Measurements from ENCODE around the gene MYT1.

- TF ChIP-seq HDAC6 (IDR thresholded peaks at IDR 0.05; ENCODE audit: low read depth, low read length) (no peak), MXI1 (IDR thresholded peaks at IDR 0.05; ENCODE audit: borderline replicate concordance, low read depth, low read length) (no peak), SPEN (CRISPR knock-in tag; IDR thresholded peaks at IDR 0.05; ENCODE audit: low read depth) (no peak), POLR2AphosphoS5 (IDR thresholded peaks at IDR 0.05; ENCODE audit: low read depth, low read length) (no peak), E2F1 (CRISPR knock-in tag; IDR thresholded peaks at IDR 0.05) (no peak)
These were observed 68.5 kb downstream of the MYT1 start for GRCh38 chr20:64232794-64233193.

Measured in HepG2 (cell line).